Gastroesophageal sphincter (tissue), 3 donors: ENCODE results near the gene GPR132.

Experiments
- CTCF ChIP-seq, 4 experiments: fragments of 200-600 bp in 2 of 4; fragments of 450-650 bp in 2 of 4; sonication (generic) in 1 of 4; IDR thresholded peaks; one replicate each; pipeline ENCODE4 v1.5.1; 2017 to 2019; ENCODE audit warnings: antibody characterized with exemption in 4 of 4, mild to moderate bottlenecking in 2 of 4, moderate library complexity in 2 of 4
- EP300 ChIP-seq: sonication (generic); formaldehyde crosslinking; IDR thresholded peaks from one replicate; pipeline ENCODE4 v1.6.1; 2017; ENCODE audit warnings: antibody characterized with exemption, mild to moderate bottlenecking
- POLR2A ChIP-seq, 2 donors: fragments of 450-650 bp; IDR thresholded peaks; one replicate each; pipeline ENCODE4 v1.6.1; 2017; ENCODE audit warnings: antibody characterized with exemption in 2 of 2, mild to moderate bottlenecking in 2 of 2, moderate library complexity in 1 of 2

DNA sequence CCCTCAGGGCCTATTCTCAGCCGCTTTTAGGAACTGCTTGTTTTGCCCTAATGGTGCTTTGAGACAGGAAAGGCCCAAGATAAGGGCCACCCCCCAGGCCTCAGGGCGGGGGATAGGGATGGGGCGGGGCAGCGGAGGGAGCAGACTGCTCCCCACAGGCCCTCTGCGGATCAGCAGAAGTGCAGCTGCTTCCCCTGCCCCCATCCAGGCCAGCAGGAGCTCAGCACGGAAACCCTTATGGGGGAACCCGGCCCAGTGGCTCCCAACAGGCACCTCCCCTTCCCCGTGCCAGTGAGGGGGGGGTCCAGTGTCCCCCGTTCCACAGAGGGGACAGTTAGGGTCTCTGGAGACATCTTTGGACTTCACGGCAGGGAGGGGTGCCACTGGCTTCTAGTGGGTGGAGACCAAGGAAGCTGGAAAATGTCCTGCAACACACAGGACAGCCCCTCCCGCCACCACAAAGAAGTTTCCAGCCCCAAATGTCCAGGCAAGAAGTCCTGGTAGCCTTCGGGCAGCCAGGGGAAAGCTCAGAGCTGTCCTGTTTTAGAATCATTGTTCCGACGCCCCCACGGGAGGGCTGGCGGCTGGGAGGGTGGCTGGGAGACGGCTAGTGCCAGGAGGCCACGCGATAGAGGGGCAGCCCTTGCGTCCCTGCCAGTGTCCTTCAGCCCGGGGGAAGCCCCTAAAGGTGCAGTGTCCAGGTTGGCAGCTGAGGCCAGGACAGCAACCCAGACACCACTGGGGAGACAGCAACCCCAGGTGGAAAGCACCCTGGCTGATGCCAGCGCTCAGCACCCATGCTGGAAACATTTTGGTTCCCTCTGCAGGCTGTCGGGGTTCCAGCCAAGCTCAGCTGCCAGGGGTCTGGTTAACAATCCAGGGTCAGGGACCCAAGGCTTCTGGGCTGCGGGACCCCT, 10.4 kb upstream of the GPR132 start:
- TF ChIP-seq CTCF (IDR thresholded peaks at IDR 0.05): no peak
- TF ChIP-seq EP300: no peak
- no peak for TF ChIP-seq POLR2A (IDR thresholded peaks at IDR 0.05)
